ENCODE results near the gene ZSWIM6.

Gene ZSWIM6

GRCh38 chr5:61394078-61394704 lies 62.1 kb downstream of the ZSWIM6 start:
- no peak for TF ChIP-seq CTCF (IDR thresholded peaks at IDR 0.05; ENCODE audit: control insufficient read depth, extremely low read depth, insufficient read depth)
- no peak overlapping the region for H3K4me3 ChIP-seq (ENCODE audit: low read depth, low read length)
- DNase-seq (ENCODE audit: low read depth): no peak

- H3K4me3 ChIP-seq (ENCODE audit: low read depth, low read length): no peak overlapping the region
- DNase-seq (ENCODE audit: low read depth): no peak
- no peak for TF ChIP-seq CTCF (IDR thresholded peaks at IDR 0.05; ENCODE audit: control insufficient read depth, extremely low read depth, insufficient read depth)
These were observed 62.7 kb downstream of the ZSWIM6 start for GRCh38 chr5:61394793-61395192.

GRCh38 chr5:61397238-61397637 lies 65.2 kb downstream of the ZSWIM6 start:
- no peak for TF ChIP-seq CTCF (IDR thresholded peaks at IDR 0.05; ENCODE audit: control insufficient read depth, extremely low read depth, insufficient read depth)
- DNase-seq (ENCODE audit: low read depth): no peak
- H3K4me3 ChIP-seq (ENCODE audit: low read depth, low read length): no peak overlapping the region

- no peak for TF ChIP-seq CTCF (IDR thresholded peaks at IDR 0.05; ENCODE audit: control insufficient read depth, extremely low read depth, insufficient read depth)
- no peak for DNase-seq (ENCODE audit: low read depth)
- no peak overlapping the region for H3K4me3 ChIP-seq (ENCODE audit: low read depth, low read length)
These were observed 65.9 kb downstream of the ZSWIM6 start for GRCh38 chr5:61397937-61398336.

- H3K4me3 ChIP-seq (ENCODE audit: low read depth, low read length): no peak overlapping the region
- TF ChIP-seq CTCF (IDR thresholded peaks at IDR 0.05; ENCODE audit: control insufficient read depth, extremely low read depth, insufficient read depth): no peak
- no peak for DNase-seq (ENCODE audit: low read depth)
These were observed 66.4 kb downstream of the ZSWIM6 start for GRCh38 chr5:61398440-61398839.

GRCh38 chr5:61399679-61400078 lies 67.6 kb downstream of the ZSWIM6 start:
- TF ChIP-seq CTCF (IDR thresholded peaks at IDR 0.05; ENCODE audit: control insufficient read depth, extremely low read depth, insufficient read depth): no peak
- no peak for DNase-seq (ENCODE audit: low read depth)
- H3K4me3 ChIP-seq (ENCODE audit: low read depth, low read length): no peak overlapping the region

GRCh38 chr5:61401726-61402125 lies 69.7 kb downstream of the ZSWIM6 start:
- DNase-seq (ENCODE audit: low read depth): no peak
- no peak overlapping the region for H3K4me3 ChIP-seq (ENCODE audit: low read depth, low read length)
- TF ChIP-seq CTCF (IDR thresholded peaks at IDR 0.05; ENCODE audit: control insufficient read depth, extremely low read depth, insufficient read depth): no peak
